ENCODE data around the gene CFTR. TPM values are rescaled to one million over a fixed set of nuclear protein-coding genes. Genes with fewer than 3 reads are reported as not detected.

Gene CFTR
- total and polyA plus RNA-seq, 2 of the 8 experiments (the other 6 are each of a cell fraction or from before 2014, with no cell fraction given): 1.2 to 1.6 TPM

GRCh38 chr7:117495308-117495707 lies 15.5 kb downstream of the CFTR start:
- no peaks in the 10 kb centered on the region for H3K36me3 ChIP-seq (ENCODE audit: control insufficient read depth in 2 of 4, insufficient read depth in 4 of 4, low read length in 3 of 4)
- H2BK12ac ChIP-seq (ENCODE audit: low read depth, low read length): no peak overlapping the region
- H3K79me1 ChIP-seq (ENCODE audit: low read depth, low read length): no peaks in the 10 kb centered on the region
- no peak overlapping the region for H3K18ac ChIP-seq (ENCODE audit: extremely low read depth, low read length)
- 92% methylated on average over 1 of the region's 1 CpG; no CpG with 5 or more reads in 1 of the 2 experiments for WGBS, 2 experiments (ENCODE audit: extremely low coverage in 1 of 2, insufficient coverage in 1 of 2, insufficient read length in 1 of 2, insufficient replicate concordance in 2 of 2, low coverage in 1 of 2, low lambda C conversion rate in 2 of 2, missing lambda C conversion rate in 1 of 2)
- no peak overlapping the region for H3K27ac ChIP-seq (ENCODE audit: low read depth, low read length)
- no peaks in the 10 kb centered on the region for H3K23me2 ChIP-seq (ENCODE audit: low read depth, low read length)
- H3K23ac ChIP-seq (ENCODE audit: insufficient read length): no peak overlapping the region
- no peak overlapping the region for H2BK20ac ChIP-seq (ENCODE audit: low read length)
- no peaks in the 10 kb centered on the region for H4K20me1 ChIP-seq (replicated peaks in 1 of 2; ENCODE audit: control insufficient read depth in 1 of 2, insufficient read depth in 2 of 2, low read length in 2 of 2)
- no peak overlapping the region for H4K91ac ChIP-seq (replicated peaks; ENCODE audit: insufficient read length, low read length)
- no peak overlapping the region for H2AFZ ChIP-seq (ENCODE audit: low read length)
- H2BK120ac ChIP-seq (replicated peaks; ENCODE audit: low read depth, low read length): no peak overlapping the region
- no peak overlapping the region for H2BK15ac ChIP-seq (ENCODE audit: low read length)
- no peak overlapping the region for H3K4me2 ChIP-seq (ENCODE audit: insufficient read depth in 1 of 2, low read depth in 2 of 2, low read length in 2 of 2)
- no peak overlapping the region for H3K14ac ChIP-seq (ENCODE audit: insufficient read length)
- H3K4ac ChIP-seq (replicated peaks; ENCODE audit: insufficient read length, low read depth, low read length): no peak overlapping the region
- ChIA-PET CTCF (ENCODE audit: partially characterized antibody) (interaction anchor here (0.7 kb wide), 1 partner anchor 281 kb away, joined by 3 read pairs; no protein-coding TSS in a partner anchor), POLR2A (ENCODE audit: partially characterized antibody) (no interaction called here)
- H3K27me3 ChIP-seq (replicated peaks in 1 of 4; ENCODE audit: control insufficient read depth in 3 of 4, extremely low read depth in 1 of 4, insufficient read depth in 3 of 4, low read length in 3 of 4): no peaks in the 10 kb centered on the region
- FAIRE-seq (no peak), DNase-seq (ENCODE audit: low read depth in 1 of 2, low spot score in 2 of 2) (no peak)
- H2BK5ac ChIP-seq (ENCODE audit: low read depth, low read length): no peak overlapping the region
- H2AK5ac ChIP-seq (ENCODE audit: low read depth, low read length): no peak overlapping the region
- H3K9ac ChIP-seq (replicated peaks in 1 of 4; ENCODE audit: extremely low read depth in 1 of 4, low read depth in 3 of 4, low read length in 3 of 4): no peak overlapping the region
- H3K9me3 ChIP-seq (ENCODE audit: insufficient read depth in 2 of 2, low read depth in 1 of 2, low read length in 1 of 2): no peaks in the 10 kb centered on the region
- H3K79me2 ChIP-seq (ENCODE audit: control insufficient read depth in 1 of 2, insufficient read depth in 2 of 2, low read length in 2 of 2): no peaks in the 10 kb centered on the region
- H4K8ac ChIP-seq (ENCODE audit: extremely low read depth, insufficient read depth, low read length): no peak overlapping the region
- no peak overlapping the region for H3K4me3 ChIP-seq (ENCODE audit: extremely low read depth in 1 of 4, insufficient read depth in 2 of 4, low read depth in 3 of 4, low read length in 4 of 4)
- H3K56ac ChIP-seq (replicated peaks; ENCODE audit: insufficient read length, low read depth, low read length): no peak overlapping the region
- no peak overlapping the region for H4K5ac ChIP-seq (ENCODE audit: insufficient read length, low read depth, low read length)
- H3K4me1 ChIP-seq (replicated peaks in 1 of 4; ENCODE audit: control insufficient read depth in 3 of 4, insufficient read depth in 4 of 4, low read length in 3 of 4): no peaks in the 10 kb centered on the region
- TF ChIP-seq, protein P1, sequence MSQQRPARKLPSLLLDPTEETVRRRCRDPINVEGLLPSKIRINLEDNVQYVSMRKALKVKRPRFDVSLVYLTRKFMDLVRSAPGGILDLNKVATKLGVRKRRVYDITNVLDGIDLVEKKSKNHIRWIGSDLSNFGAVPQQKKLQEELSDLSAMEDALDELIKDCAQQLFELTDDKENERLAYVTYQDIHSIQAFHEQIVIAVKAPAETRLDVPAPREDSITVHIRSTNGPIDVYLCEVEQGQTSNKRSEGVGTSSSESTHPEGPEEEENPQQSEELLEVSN (IDR thresholded peaks at IDR 0.05): no peak
- TF ChIP-seq SIX5 (IDR thresholded peaks at IDR 0.05; ENCODE audit: low read depth, low read length) (no peak), HDAC2 (IDR thresholded peaks at IDR 0.05; ENCODE audit: borderline replicate concordance in 1 of 2, low read depth in 2 of 2, low read length in 2 of 2) (no peak), RNF2 (IDR thresholded peaks at IDR 0.05; ENCODE audit: borderline replicate concordance, low read depth, low read length, missing control alignments, poor library complexity, severe bottlenecking) (no peak), RAD21 (IDR thresholded peaks at IDR 0.05 in 1 of 2, conservative IDR thresholded peaks at IDR 0.05 in 1 of 2; ENCODE audit: low read depth in 2 of 2, low read length in 2 of 2) (no peak), POLR2A (IDR thresholded peaks at IDR 0.05; ENCODE audit: control extremely low read depth in 1 of 2, low read depth in 2 of 2, low read length in 2 of 2) (no peak), PHF8 (conservative IDR thresholded peaks at IDR 0.05; ENCODE audit: low read depth, low read length) (no peak), KDM5A (IDR thresholded peaks at IDR 0.05; ENCODE audit: low read length) (no peak), RFX5 (IDR thresholded peaks at IDR 0.05; ENCODE audit: borderline replicate concordance, low read depth, low read length) (no peak), SRF (IDR thresholded peaks at IDR 0.05; ENCODE audit: low read depth, low read length) (no peak), BACH1 (IDR thresholded peaks at IDR 0.05; ENCODE audit: low read length) (no peak), GTF2F1 (IDR thresholded peaks at IDR 0.05; ENCODE audit: borderline replicate concordance, low read depth, low read length) (no peak), TEAD4 (IDR thresholded peaks at IDR 0.05; ENCODE audit: low read depth, low read length) (no peak), FOSL1 (IDR thresholded peaks at IDR 0.05; ENCODE audit: insufficient read depth, low read depth, low read length) (no peak)
